ENCODE results near the gene EIF4B. TPM values are rescaled to one million over a fixed set of nuclear protein-coding genes. Genes with fewer than 3 reads are reported as not detected.

The EIF4B gene
- total and polyA plus RNA-seq, 2 experiments from 2014 or later, result 141 to 584 TPM

- TF ChIP-seq ZNF462 (CRISPR knock-in tag; IDR thresholded peaks at IDR 0.05) (no peak), ETS1 (IDR thresholded peaks at IDR 0.05) (no peak), STAT1 (IDR thresholded peaks at IDR 0.05; ENCODE audit: unreplicated experiment) (no peak), EZH2 (IDR thresholded peaks at IDR 0.05; ENCODE audit: low read depth, unreplicated experiment) (no peak), NANOG (IDR thresholded peaks at IDR 0.05; ENCODE audit: borderline replicate concordance) (no peak)
Measured at GRCh38 chr12:53044896-53045695, 38.8 kb downstream of the EIF4B start (continued).

- H3F3A ChIP-seq (replicated peaks; ENCODE audit: low read depth), result peaks cover 57% of the 10 kb centered on the region
- Mint-ChIP-seq H3K4me3 (peak overlapping the region; percentile 91), H3K9me3 (peaks cover 5% of the 10 kb centered on the region; the same call in 2 of the 3 replicates), H3K27me3 (ENCODE audit: insufficient read depth, low read depth, poor library complexity) (peaks cover 54% of the 10 kb centered on the region), H3K27ac (no peak overlapping the region), H3K4me1 (peaks cover 66% of the 10 kb centered on the region), H3K36me3 (ENCODE audit: low read depth) (peaks cover 19% of the 10 kb centered on the region)
- H2AFZ ChIP-seq, result no peak overlapping the region
- peaks cover 32% of the 10 kb centered on the region for H3K27me3 ChIP-seq (ENCODE audit: insufficient read depth)
- H3K4me3 ChIP-seq, result peak overlapping the region; percentile 85
- H3K9me2 ChIP-seq (ENCODE audit: insufficient read depth), result no peaks in the 10 kb centered on the region
- peak overlapping the region; percentile 95 for H3K4me2 ChIP-seq
- H3K79me2 ChIP-seq (replicated peaks; ENCODE audit: insufficient read depth), result peaks cover 4% of the 10 kb centered on the region; the same call in 1 of the 2 replicates
- no peak for DNase-seq (ENCODE audit: low spot score)
- peaks cover 69% of the 10 kb centered on the region for H3K4me1 ChIP-seq (ENCODE audit: insufficient read depth)
- no peaks in the 10 kb centered on the region; the same call in 1 of the 2 replicates for H3K36me3 ChIP-seq (ENCODE audit: insufficient read depth)
- no peak overlapping the region for H3K27ac ChIP-seq (ENCODE audit: low read depth)
- no peak for ATAC-seq
- H4K20me1 ChIP-seq (replicated peaks; ENCODE audit: insufficient read depth), result peaks cover 7% of the 10 kb centered on the region
- TF ChIP-seq ZNF114 (CRISPR knock-in tag; IDR thresholded peaks at IDR 0.05) (no peak), REST (IDR thresholded peaks at IDR 0.05; ENCODE audit: unreplicated experiment) (no peak), CREB1 (CRISPR knock-in tag; IDR thresholded peaks at IDR 0.05; ENCODE audit: low read depth) (no peak), EZH2phosphoT487 (IDR thresholded peaks at IDR 0.05; ENCODE audit: unreplicated experiment) (no peak), ETS1 (IDR thresholded peaks at IDR 0.05) (no peak), CTCF (conservative IDR thresholded peaks at IDR 0.05; ENCODE audit: low read depth in 2 of 2) (no peak)
Measured at GRCh38 chr12:53045696-53046045, 39.4 kb downstream of the EIF4B start.
